GM18498 (cell line): ENCODE data around the gene PIAS3.
"Not testable (repeated sequence)": the region's sequence is repeated elsewhere in the genome, so short reads cannot be mapped to it uniquely, and the experiment has no call there.

Source experiments
- ATAC-seq: cut with Tn5 transposase; IDR thresholded peaks from one replicate; pipeline ENCODE4 v1.9.1; 2021; ENCODE audit warnings: mild to moderate bottlenecking, moderate library complexity; ENCODE audit not compliant: unreplicated experiment

The PIAS3 gene

GRCh38 chr1:145877923-145878486, 19.1 kb upstream of the PIAS3 start:
- no peak for ATAC-seq

- no peak for ATAC-seq
Observed at GRCh38 chr1:145874646-145875045, 15.8 kb upstream of the PIAS3 start.

- ATAC-seq: no peak
Observed at GRCh38 chr1:145871994-145872924, 13.4 kb upstream of the PIAS3 start.

- ATAC-seq: no peak
Observed at GRCh38 chr1:145868232-145868631, 9.4 kb upstream of the PIAS3 start.

GRCh38 chr1:145863282-145864018, 4.6 kb upstream of the PIAS3 start:
- no peak for ATAC-seq

- ATAC-seq: peak; percentile 76
Observed at GRCh38 chr1:145859491-145860023, 676 bp upstream of the PIAS3 start.

GRCh38 chr1:145858238-145858900, 512 bp downstream of the PIAS3 start:
- ATAC-seq: peak; percentile 24

GRCh38 chr1:145857170-145857569, 1.7 kb downstream of the PIAS3 start:
- ATAC-seq: no peak

GRCh38 chr1:145855426-145855948, 3.4 kb downstream of the PIAS3 start:
- ATAC-seq: no peak

GRCh38 chr1:145849356-145850160, 9.3 kb downstream of the PIAS3 start:
- ATAC-seq: no peak

GRCh38 chr1:145847827-145848226, 11.1 kb downstream of the PIAS3 start:
- ATAC-seq: no peak

GRCh38 chr1:145846201-145846612, 12.7 kb downstream of the PIAS3 start:
- no peak for ATAC-seq

GRCh38 chr1:145845514-145846161, 13.2 kb downstream of the PIAS3 start, which contains the start of gene NUDT17:
NUDT17 (plus strand) TSS chr1:145845630; CDS start chr1:145845641, 11 bp downstream.
- ATAC-seq: peak; percentile 71

GRCh38 chr1:145845144-145845513, 13.8 kb downstream of the PIAS3 start:
- ATAC-seq: peak; percentile 75

- ATAC-seq: no peak
Observed at GRCh38 chr1:145843031-145843430, 15.8 kb downstream of the PIAS3 start.

- no peak for ATAC-seq
Observed at GRCh38 chr1:145837656-145838055, 21.2 kb downstream of the PIAS3 start.

GRCh38 chr1:145830810-145831209, 28.1 kb downstream of the PIAS3 start:
- not testable (repeated sequence) for ATAC-seq

- peak; percentile 30 for ATAC-seq
Observed at GRCh38 chr1:145828367-145829026, 30.4 kb downstream of the PIAS3 start.

- ATAC-seq: no peak
Observed at GRCh38 chr1:145827966-145828365, 30.9 kb downstream of the PIAS3 start.
